ENCODE data around the gene FOXA3. TPM values are rescaled to one million over a fixed set of nuclear protein-coding genes. Genes with fewer than 3 reads are reported as not detected.
A peak's percentile ranks its signal among the peaks of the same experiment; 100 is the strongest.

FOXA3 gene
- total and polyA plus RNA-seq, 5 experiments from 2014 or later = not detected

DNA sequence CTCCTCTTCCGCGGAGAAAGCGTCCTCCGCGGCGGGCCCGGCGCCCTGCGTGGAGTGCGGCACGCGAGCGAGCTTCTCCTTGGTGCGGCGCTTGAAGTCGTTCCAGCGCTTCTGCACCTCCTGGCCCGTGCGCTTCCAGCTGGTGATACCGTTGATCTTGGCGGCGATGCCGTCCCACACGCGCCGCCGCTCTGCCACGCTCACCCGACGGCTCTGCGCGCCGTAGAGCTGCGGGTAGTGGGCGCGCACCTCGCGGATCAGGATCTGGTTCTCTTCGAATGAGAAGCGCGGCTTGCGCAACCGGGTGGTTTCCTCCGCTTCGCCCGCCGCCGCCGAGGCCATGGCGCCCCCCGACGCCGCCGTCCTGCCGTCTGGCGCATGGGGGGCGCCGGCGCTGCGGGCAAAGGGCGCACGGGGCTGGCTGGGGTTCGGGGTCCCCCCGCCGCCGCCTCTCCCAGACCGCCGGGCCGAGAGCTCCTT is 37.3 kb downstream of the FOXA3 start:
- POLR2A ChIA-PET = interaction anchor here (0.5 to 4.1 kb wide), 4 partner anchors 15 to 423 kb away, joined by 3 to 46 read pairs (median 6); partner anchors contain the start of gene IRF2BP1
- ATAC-seq = peak; percentile 11 to 24
- H3K27ac Mint-ChIP-seq = no peak overlapping the region
- DNase-seq = peak in 5 of 10 donors; percentile 15 to 46 (median 31)
- H3K9me3 Mint-ChIP-seq = no peaks in the 10 kb centered on the region
- no peaks in the 10 kb centered on the region for H3K27me3 Mint-ChIP-seq
- H3K4me1 Mint-ChIP-seq = peaks cover 5 to 26% (median 23%) of the 10 kb centered on the region in 4 donors
- H3K4me3 Mint-ChIP-seq = peak overlapping the region; percentile 41 to 95 (median 58)
- H3K36me3 Mint-ChIP-seq = peaks cover 0 to 24% (median 2%) of the 10 kb centered on the region in 3 donors

DNA sequence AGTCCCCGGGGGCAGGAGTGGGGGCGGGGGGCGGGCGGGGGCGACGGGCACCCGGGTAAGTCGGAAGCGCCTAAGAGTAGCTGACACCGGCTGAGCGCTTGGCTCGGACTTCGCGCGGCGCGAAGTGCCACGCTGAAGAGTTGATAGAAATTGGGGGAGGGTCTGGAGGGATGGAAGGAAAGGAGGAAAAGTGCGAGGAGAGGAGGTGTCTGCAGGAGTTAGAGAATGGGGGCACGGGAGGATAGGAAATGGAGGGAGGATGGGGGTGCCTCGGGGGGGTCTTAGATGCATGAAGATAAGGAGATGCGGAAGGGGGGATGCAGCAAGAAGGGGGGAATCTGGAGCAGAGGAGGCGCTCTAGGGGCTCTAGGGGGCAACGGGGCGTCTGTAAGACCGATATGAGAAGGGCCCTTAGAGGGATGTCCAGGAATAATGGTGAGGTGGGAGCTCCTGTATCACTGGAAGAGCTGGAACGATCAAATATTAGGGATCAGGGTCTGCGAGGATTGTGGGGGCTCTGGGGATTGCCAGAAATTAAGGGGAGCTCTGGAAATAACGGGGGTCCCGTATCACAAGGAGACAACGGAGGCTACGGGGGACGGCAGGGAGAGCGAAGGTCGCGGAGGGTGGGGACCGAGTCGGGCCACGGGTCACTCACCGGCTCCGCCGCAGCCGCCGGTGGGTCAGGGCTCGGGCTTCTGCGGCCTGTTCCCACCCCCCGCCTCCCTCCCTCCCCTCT is 38.0 kb downstream of the FOXA3 start, which contains the start of gene MYPOP:
Gene MYPOP, minus strand, starts transcription at position 702 of the 739 bp plus-strand sequence. CDS start 840 bp downstream, outside the sequence.
- Mint-ChIP-seq H3K9me3 (no peaks in the 10 kb centered on the region), H3K27me3 (peaks cover 0 to 3% (median 0%) of the 10 kb centered on the region in 5 donors), H3K27ac (peak within 1 kb of the TSS; percentile 67 to 95 (median 91)), H3K36me3 (peaks cover 0 to 24% (median 2%) of the 10 kb centered on the region in 3 donors), H3K4me1 (peaks cover 5 to 26% (median 23%) of the 10 kb centered on the region in 4 donors), H3K4me3 (peak within 1 kb of the TSS; percentile 88 to 98 (median 94))
- peak in 1 of 2 donors; percentile 2 for ATAC-seq
- DNase-seq = peak in 2 of 10 donors; percentile 6 to 16
- POLR2A ChIA-PET = interaction anchor here (0.5 to 4.1 kb wide), 16 partner anchors 10 to 724 kb away, joined by 3 to 46 read pairs (median 4); partner anchors contain the start of genes BLOC1S3, CCDC61, FOXA3 and IRF2BP1

GRCh38 chr19:45902651-45903625 is 38.8 kb downstream of the FOXA3 start:
- DNase-seq = peak; percentile 98 to 100 (median 100)
- Mint-ChIP-seq H3K4me1 (peaks cover 5 to 26% (median 23%) of the 10 kb centered on the region in 4 donors), H3K27ac (peak overlapping the region; percentile 67 to 95 (median 90)), H3K27me3 (peaks cover 0 to 3% (median 1%) of the 10 kb centered on the region in 5 donors), H3K36me3 (peaks cover 0 to 22% (median 2%) of the 10 kb centered on the region in 3 donors), H3K4me3 (peak overlapping the region; percentile 83 to 98 (median 94)), H3K9me3 (no peaks in the 10 kb centered on the region)
- peak; percentile 83 to 85 for ATAC-seq
- POLR2A ChIA-PET = interaction anchor here (0.6 to 4.1 kb wide), 16 partner anchors 9 to 725 kb away, joined by 3 to 46 read pairs (median 4); partner anchors contain the start of genes BLOC1S3, CCDC61, FOXA3 and IRF2BP1

GRCh38 chr19:45905011-45905410 is 40.9 kb downstream of the FOXA3 start:
- Mint-ChIP-seq H3K9me3 (no peaks in the 10 kb centered on the region), H3K27ac (no peak overlapping the region), H3K27me3 (peaks cover 4 to 10% (median 9%) of the 10 kb centered on the region in 5 donors), H3K4me1 (peaks cover 5 to 24% (median 21%) of the 10 kb centered on the region in 4 donors), H3K36me3 (peaks cover 0 to 1% (median 0%) of the 10 kb centered on the region in 3 donors), H3K4me3 (no peak overlapping the region)
- no peak for ATAC-seq
- DNase-seq = no peak
- POLR2A ChIA-PET = no interaction called here

- H3K4me1 Mint-ChIP-seq = peaks cover 3 to 14% (median 11%) of the 10 kb centered on the region in 4 donors
- H3K4me3 Mint-ChIP-seq = no peak overlapping the region
- H3K36me3 Mint-ChIP-seq = no peaks in the 10 kb centered on the region
- peaks cover 4 to 20% (median 15%) of the 10 kb centered on the region in 5 donors for H3K27me3 Mint-ChIP-seq
- POLR2A ChIA-PET = no interaction called here
- no peaks in the 10 kb centered on the region for H3K9me3 Mint-ChIP-seq
- DNase-seq = no peak
- H3K27ac Mint-ChIP-seq = peak overlapping the region in 1 of 10 donors; percentile 75
- no peak for ATAC-seq
These were observed 42.1 kb downstream of the FOXA3 start for GRCh38 chr19:45906221-45906620.

- Mint-ChIP-seq H3K4me1 (peaks cover 0 to under 1% (median under 1%) of the 10 kb centered on the region in 4 donors), H3K27me3 (peaks cover 9 to 40% (median 28%) of the 10 kb centered on the region in 5 donors), H3K36me3 (no peaks in the 10 kb centered on the region), H3K9me3 (no peaks in the 10 kb centered on the region), H3K27ac (peak overlapping the region in 1 of 10 donors; percentile 7), H3K4me3 (no peak overlapping the region)
- no peak for ATAC-seq
- DNase-seq = no peak
- POLR2A ChIA-PET = interaction anchor here (0.5 kb wide), 1 partner anchor 1212 kb away, joined by 4 read pairs; no protein-coding TSS in a partner anchor
These were observed 44.8 kb downstream of the FOXA3 start for GRCh38 chr19:45908956-45909355.

DNA sequence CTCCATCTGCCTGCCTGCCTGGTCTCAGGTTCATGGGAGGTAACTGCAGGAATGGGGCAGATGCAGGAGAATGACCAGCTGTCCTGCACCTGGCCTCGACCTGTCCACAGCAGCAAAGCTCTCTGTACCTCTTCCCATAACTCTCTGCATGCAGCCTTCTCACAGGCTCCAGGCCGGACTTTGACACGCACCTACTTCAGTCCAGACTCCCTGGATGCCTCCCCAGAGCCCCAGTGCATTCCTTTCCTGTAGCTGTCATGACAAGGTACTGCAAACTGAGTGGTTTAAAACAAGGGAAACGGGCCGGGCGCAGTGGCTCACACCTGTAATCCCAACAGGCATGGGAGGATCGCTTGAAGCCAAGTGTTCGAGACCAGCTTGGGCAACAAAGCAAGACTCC is 47.2 kb downstream of the FOXA3 start:
- Mint-ChIP-seq H3K27me3 (peaks cover 10 to 44% (median 33%) of the 10 kb centered on the region in 5 donors), H3K4me3 (no peak overlapping the region), H3K9me3 (no peaks in the 10 kb centered on the region), H3K27ac (no peak overlapping the region), H3K4me1 (no peaks in the 10 kb centered on the region), H3K36me3 (no peaks in the 10 kb centered on the region)
- ATAC-seq (no peak), DNase-seq (no peak)
- POLR2A ChIA-PET = interaction anchor here (1.2 kb wide), 1 partner anchor 9 kb away, joined by 5 read pairs; the partner anchor contains the start of gene MYPOP

GRCh38 chr19:45913874-45914830 is 50.0 kb downstream of the FOXA3 start, which contains the start of gene NANOS2:
NANOS2 (minus strand) TSS chr19:45914778; CDS start chr19:45914693, 85 bp downstream.
- Mint-ChIP-seq H3K4me3 (no peak within 1 kb of the TSS), H3K27me3 (peaks cover 8 to 51% (median 27%) of the 10 kb centered on the region in 5 donors), H3K27ac (no peak within 1 kb of the TSS), H3K9me3 (no peaks in the 10 kb centered on the region), H3K4me1 (no peaks in the 10 kb centered on the region), H3K36me3 (no peaks in the 10 kb centered on the region)
- DNase-seq (no peak), ATAC-seq (no peak)
- POLR2A ChIA-PET = no interaction called here

- no peak for DNase-seq
- Mint-ChIP-seq H3K36me3 (no peaks in the 10 kb centered on the region), H3K4me1 (no peaks in the 10 kb centered on the region), H3K27me3 (peaks cover 8 to 26% (median 14%) of the 10 kb centered on the region in 5 donors), H3K4me3 (no peak overlapping the region), H3K27ac (no peak overlapping the region), H3K9me3 (no peaks in the 10 kb centered on the region)
- POLR2A ChIA-PET = no interaction called here
- ATAC-seq = no peak
These were observed 53.4 kb downstream of the FOXA3 start for GRCh38 chr19:45917421-45918091.

DNA sequence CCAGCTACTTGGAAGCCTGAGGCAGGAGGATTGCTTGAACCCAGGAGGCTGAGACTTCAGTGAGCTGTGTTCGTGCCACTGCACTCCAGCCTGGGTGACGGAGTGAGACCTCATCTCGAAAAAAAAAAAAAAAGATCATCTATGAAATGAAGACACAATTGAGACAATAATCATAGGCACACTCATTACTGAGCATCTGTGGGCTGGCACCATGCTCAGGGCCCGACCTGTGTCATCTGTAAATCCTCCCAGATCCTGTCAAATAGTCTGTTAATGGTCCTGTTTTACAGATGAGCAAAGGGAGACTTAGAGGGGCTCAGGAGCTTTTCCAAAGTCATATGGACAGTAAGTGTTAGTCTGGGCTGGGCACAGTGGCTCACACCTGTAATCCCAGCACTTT is 54.6 kb downstream of the FOXA3 start:
- Mint-ChIP-seq H3K36me3 (no peaks in the 10 kb centered on the region), H3K4me3 (no peak overlapping the region), H3K27ac (no peak overlapping the region), H3K4me1 (no peaks in the 10 kb centered on the region), H3K9me3 (no peaks in the 10 kb centered on the region), H3K27me3 (peaks cover under 1 to 15% (median 9%) of the 10 kb centered on the region in 5 donors)
- POLR2A ChIA-PET = no interaction called here
- no peak for ATAC-seq
- no peak for DNase-seq

GRCh38 chr19:45919678-45920077 is 55.6 kb downstream of the FOXA3 start:
- POLR2A ChIA-PET = no interaction called here
- Mint-ChIP-seq H3K9me3 (no peaks in the 10 kb centered on the region), H3K4me1 (no peaks in the 10 kb centered on the region), H3K36me3 (no peaks in the 10 kb centered on the region), H3K4me3 (no peak overlapping the region), H3K27me3 (peaks cover 0 to 15% (median 8%) of the 10 kb centered on the region in 5 donors), H3K27ac (no peak overlapping the region)
- DNase-seq (no peak), ATAC-seq (no peak)

Data from naive thymus-derived CD8-positive, alpha-beta T cell (primary cell).